ENCODE measurements around the gene KCNJ11. TPM values are rescaled to one million over a fixed set of nuclear protein-coding genes. Genes with fewer than 3 reads are reported as not detected.

KCNJ11 gene
- total and polyA plus RNA-seq, 2 donors (not counting 3 experiments of a cell fraction or from before 2014, with no cell fraction given) = 0.04 TPM; not detected in 1

DNA sequence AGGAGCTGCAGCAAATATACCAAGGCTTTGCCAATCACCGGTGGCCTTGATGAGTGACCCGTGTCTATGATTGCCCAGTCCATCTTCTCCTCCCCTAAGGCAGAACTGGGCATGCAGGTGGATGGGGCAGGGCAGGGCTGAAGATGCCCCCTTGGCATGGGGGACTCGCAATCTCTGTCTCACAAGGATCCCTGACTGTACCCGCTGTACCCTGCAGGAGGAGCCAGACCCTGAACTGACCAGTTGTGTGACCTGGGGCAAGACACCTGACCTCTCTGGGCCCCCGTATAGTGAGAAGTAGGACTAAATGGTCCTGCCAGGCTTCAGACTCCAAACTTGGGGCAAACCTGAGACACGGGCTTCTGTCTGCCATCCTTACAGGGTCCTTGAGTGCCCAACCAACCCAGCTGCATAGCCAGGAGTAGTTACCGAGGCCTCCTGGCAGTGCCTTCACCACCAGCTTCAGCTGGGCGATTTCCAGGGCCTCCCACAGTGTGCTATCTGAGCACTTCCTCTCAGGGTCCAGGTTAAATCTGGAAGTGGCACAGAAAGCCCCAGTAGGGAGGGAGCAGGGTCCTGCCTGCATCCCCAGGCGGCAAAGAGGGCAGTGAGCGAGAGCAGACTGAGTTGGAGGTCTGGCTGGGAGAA is 6.4 kb upstream of the KCNJ11 start:
- no peak overlapping the region for H3K4me3 ChIP-seq (replicated peaks in 1 of 3; ENCODE audit: insufficient read depth in 1 of 3, low read depth in 1 of 3, low read length in 3 of 3)
- no peak overlapping the region for H2AFZ ChIP-seq (ENCODE audit: low read depth, low read length)
- BruUV-seq (replicated peaks) = no TSS peak
- CTCF ChIA-PET = interaction anchor here (1.4 kb wide), 1 partner anchor 11 kb away, joined by 5 read pairs; no protein-coding TSS in a partner anchor
- no peaks in the 10 kb centered on the region for H3K4me1 ChIP-seq (ENCODE audit: control insufficient read depth, extremely low read depth, insufficient read depth, low read length)
- no peak overlapping the region for H3K4me2 ChIP-seq (ENCODE audit: insufficient read depth, low read length)
- peaks cover 6 to 14% of the 10 kb centered on the region in 2 experiments for H3K27me3 ChIP-seq (ENCODE audit: control insufficient read depth in 2 of 2, insufficient read depth in 2 of 2, low read length in 2 of 2)
- H3K79me2 ChIP-seq (ENCODE audit: control insufficient read depth, insufficient read depth, low read length) = no peaks in the 10 kb centered on the region
- no peak overlapping the region for H3K9ac ChIP-seq (replicated peaks; ENCODE audit: extremely low read depth, insufficient read depth, low read length)
- POLR2A ChIA-PET = no interaction called here
- TF ChIP-seq CTCF (IDR thresholded peaks at IDR 0.05; ENCODE audit: extremely low read depth in 1 of 2, insufficient read depth in 1 of 2, low read depth in 1 of 2, low read length in 2 of 2) = no peak
- TF ChIP-seq EZH2 (IDR thresholded peaks at IDR 0.05; ENCODE audit: borderline replicate concordance, low read depth, low read length, severe bottlenecking) = no peak
- no peak for TF ChIP-seq FOS (IDR thresholded peaks at IDR 0.05; ENCODE audit: borderline replicate concordance, insufficient read depth, low read length)
- H4K20me1 ChIP-seq (replicated peaks; ENCODE audit: control insufficient read depth, extremely low read depth, insufficient read depth, low read length) = no peaks in the 10 kb centered on the region
- intact Hi-C loops (cut with micrococcal nuclease) (no loop called here), dilution Hi-C loops (cut with MboI; ENCODE audit: extremely low pct_ligation_motif_present, low sequenced_read_pairs) (no loop called here)
- H3K36me3 ChIP-seq (ENCODE audit: control insufficient read depth in 2 of 2, extremely low read depth in 1 of 2, insufficient read depth in 2 of 2, low read length in 2 of 2) = no peaks in the 10 kb centered on the region
- FAIRE-seq (no peak), DNase-seq (ENCODE audit: low read depth, low spot score) (no peak)
- no peaks in the 10 kb centered on the region for H3K9me1 ChIP-seq (replicated peaks; ENCODE audit: control insufficient read depth, extremely low read depth, insufficient read depth, low read length)
- no peaks in the 10 kb centered on the region for H3K9me3 ChIP-seq (replicated peaks; ENCODE audit: control insufficient read depth, insufficient read depth, low read length)
- no peak overlapping the region for H3K27ac ChIP-seq (ENCODE audit: insufficient read depth, low read depth, low read length)

GRCh38 chr11:17393472-17393871 is 5.0 kb upstream of the KCNJ11 start:
- no TSS peak for BruUV-seq (replicated peaks)
- intact Hi-C loops (cut with micrococcal nuclease) (no loop called here), dilution Hi-C loops (cut with MboI; ENCODE audit: extremely low pct_ligation_motif_present, low sequenced_read_pairs) (no loop called here)
- Histone ChIP-seq H3K9ac (replicated peaks; ENCODE audit: extremely low read depth, insufficient read depth, low read length) (no peak overlapping the region), H3K9me3 (replicated peaks; ENCODE audit: control insufficient read depth, insufficient read depth, low read length) (no peaks in the 10 kb centered on the region), H3K27me3 (ENCODE audit: control insufficient read depth in 2 of 2, insufficient read depth in 2 of 2, low read length in 2 of 2) (peaks cover 8 to 14% of the 10 kb centered on the region in 2 experiments), H4K20me1 (replicated peaks; ENCODE audit: control insufficient read depth, extremely low read depth, insufficient read depth, low read length) (no peaks in the 10 kb centered on the region), H2AFZ (ENCODE audit: low read depth, low read length) (no peak overlapping the region), H3K4me3 (replicated peaks in 1 of 3; ENCODE audit: insufficient read depth in 1 of 3, low read depth in 1 of 3, low read length in 3 of 3) (no peak overlapping the region), H3K79me2 (ENCODE audit: control insufficient read depth, insufficient read depth, low read length) (no peaks in the 10 kb centered on the region), H3K36me3 (ENCODE audit: control insufficient read depth in 2 of 2, extremely low read depth in 1 of 2, insufficient read depth in 2 of 2, low read length in 2 of 2) (no peaks in the 10 kb centered on the region), H3K27ac (ENCODE audit: insufficient read depth, low read depth, low read length) (no peak overlapping the region), H3K4me1 (ENCODE audit: control insufficient read depth, extremely low read depth, insufficient read depth, low read length) (no peaks in the 10 kb centered on the region), H3K4me2 (ENCODE audit: insufficient read depth, low read length) (no peak overlapping the region), H3K9me1 (replicated peaks; ENCODE audit: control insufficient read depth, extremely low read depth, insufficient read depth, low read length) (no peaks in the 10 kb centered on the region)
- TF ChIP-seq EZH2 (IDR thresholded peaks at IDR 0.05; ENCODE audit: borderline replicate concordance, low read depth, low read length, severe bottlenecking) = no peak
- no peak for TF ChIP-seq GATA2 (IDR thresholded peaks at IDR 0.05; ENCODE audit: insufficient read depth, insufficient read length, low read depth, low read length)
- TF ChIP-seq JUN (IDR thresholded peaks at IDR 0.05; ENCODE audit: borderline replicate concordance, insufficient read depth, insufficient read length, low read depth) = no peak
- TF ChIP-seq, protein P1, sequence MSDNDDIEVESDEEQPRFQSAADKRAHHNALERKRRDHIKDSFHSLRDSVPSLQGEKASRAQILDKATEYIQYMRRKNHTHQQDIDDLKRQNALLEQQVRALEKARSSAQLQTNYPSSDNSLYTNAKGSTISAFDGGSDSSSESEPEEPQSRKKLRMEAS (IDR thresholded peaks at IDR 0.05; ENCODE audit: insufficient read depth, insufficient read length) = no peak
- no peak for TF ChIP-seq POLR2A (IDR thresholded peaks at IDR 0.05; ENCODE audit: low read depth, low read length)
- no peak for TF ChIP-seq CTCF (IDR thresholded peaks at IDR 0.05; ENCODE audit: extremely low read depth in 1 of 2, insufficient read depth in 1 of 2, low read depth in 1 of 2, low read length in 2 of 2)
- TF ChIP-seq MYC (IDR thresholded peaks at IDR 0.05; ENCODE audit: low read depth, low read length) = no peak
- ChIA-PET CTCF (interaction anchor here (0.7 to 1.4 kb wide), 3 partner anchors 10 to 134 kb away, joined by 3 to 5 read pairs (median 5); no protein-coding TSS in a partner anchor), POLR2A (no interaction called here)
- no peak for FAIRE-seq
- no peak for DNase-seq (ENCODE audit: low read depth, low spot score)

All from endothelial cell of umbilical vein (primary cell).